ENCODE data around the gene ATP13A2. TPM values are rescaled to one million over a fixed set of nuclear protein-coding genes. Genes with fewer than 3 reads are reported as not detected.

The ATP13A2 gene
- total RNA-seq, 2 experiments from 2014 or later, result 49.2 to 52.9 TPM

DNA sequence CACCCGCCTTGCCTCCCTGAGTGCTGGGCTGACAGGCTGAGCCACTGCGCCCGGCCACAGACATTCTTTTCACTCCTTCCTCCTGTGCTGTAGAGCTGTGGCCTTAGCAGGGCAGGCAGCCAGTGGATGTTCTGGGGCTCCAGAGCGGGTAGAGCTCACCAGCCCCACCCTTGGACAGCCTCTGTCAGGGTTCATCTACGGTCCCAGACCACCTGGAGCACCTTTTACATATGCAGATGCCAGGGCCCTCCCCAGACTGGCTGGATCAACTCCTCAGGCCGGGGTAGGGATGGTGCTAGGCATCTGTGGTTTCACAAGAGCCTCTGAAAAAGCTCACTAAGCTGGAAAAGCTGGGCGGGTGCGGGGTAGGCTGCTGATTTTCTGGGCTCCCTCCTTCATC lies 4.6 kb downstream of the ATP13A2 start:
- H3K27ac Mint-ChIP-seq, result no peak overlapping the region
- DNase-seq (no peak), ATAC-seq (no peak)
- no peak overlapping the region for H3K4me3 Mint-ChIP-seq
- H3K4me1 Mint-ChIP-seq, result peaks cover 21% of the 10 kb centered on the region
- H3K36me3 Mint-ChIP-seq, result peaks cover 2% of the 10 kb centered on the region
- no peaks in the 10 kb centered on the region for H3K9me3 Mint-ChIP-seq (ENCODE audit: low read depth)
- CTCF ChIA-PET, result interaction anchor here (0.8 to 1.0 kb wide), 3 partner anchors 12 to 39 kb away, joined by 3 read pairs; no protein-coding TSS in a partner anchor
- H3K27me3 Mint-ChIP-seq, result no peaks in the 10 kb centered on the region

- peaks cover 10% of the 10 kb centered on the region for H3K4me1 Mint-ChIP-seq
- peaks cover 2% of the 10 kb centered on the region for H3K36me3 Mint-ChIP-seq
- CTCF ChIA-PET, result no interaction called here
- DNase-seq (no peak), ATAC-seq (no peak)
- no peaks in the 10 kb centered on the region for H3K9me3 Mint-ChIP-seq (ENCODE audit: low read depth)
- H3K4me3 Mint-ChIP-seq, result no peak overlapping the region
- H3K27ac Mint-ChIP-seq, result no peak overlapping the region
- no peaks in the 10 kb centered on the region for H3K27me3 Mint-ChIP-seq
Observed at GRCh38 chr1:17005365-17005740, 6.4 kb downstream of the ATP13A2 start.

- CTCF ChIA-PET, result no interaction called here
- ATAC-seq, result no peak
- Mint-ChIP-seq H3K27ac (no peak overlapping the region), H3K9me3 (ENCODE audit: low read depth) (no peaks in the 10 kb centered on the region), H3K27me3 (no peaks in the 10 kb centered on the region), H3K36me3 (peaks cover 3% of the 10 kb centered on the region), H3K4me1 (peaks cover 5% of the 10 kb centered on the region), H3K4me3 (no peak overlapping the region)
- no peak for DNase-seq
Observed at GRCh38 chr1:17004466-17005364, 7.0 kb downstream of the ATP13A2 start.

DNA sequence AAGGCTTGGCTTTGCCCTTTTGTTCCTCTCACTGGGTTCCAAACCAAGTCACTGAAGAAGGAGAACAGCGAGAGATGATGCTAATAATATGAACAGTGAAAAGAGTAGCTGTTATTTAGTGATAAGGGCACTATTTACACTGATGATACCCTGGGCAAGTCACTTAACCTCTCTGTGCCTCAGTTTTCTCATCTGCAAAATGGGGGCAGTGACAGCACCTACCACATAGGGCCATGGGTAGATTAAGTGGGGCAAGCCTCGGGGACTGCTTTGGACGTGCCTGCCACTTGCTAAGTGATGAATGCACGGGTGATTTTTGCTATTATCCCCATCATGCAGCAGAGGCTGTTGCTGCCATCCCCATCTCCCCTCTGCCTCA lies 9.2 kb downstream of the ATP13A2 start:
- Mint-ChIP-seq H3K9me3 (ENCODE audit: low read depth) (no peaks in the 10 kb centered on the region), H3K27me3 (no peaks in the 10 kb centered on the region), H3K4me3 (no peak overlapping the region), H3K27ac (no peak overlapping the region), H3K4me1 (no peaks in the 10 kb centered on the region), H3K36me3 (peaks cover 5% of the 10 kb centered on the region)
- CTCF ChIA-PET, result interaction anchor here (4.0 kb wide), 1 partner anchor 42 kb away, joined by 20 read pairs; no protein-coding TSS in a partner anchor
- ATAC-seq (no peak), DNase-seq (no peak)

DNA sequence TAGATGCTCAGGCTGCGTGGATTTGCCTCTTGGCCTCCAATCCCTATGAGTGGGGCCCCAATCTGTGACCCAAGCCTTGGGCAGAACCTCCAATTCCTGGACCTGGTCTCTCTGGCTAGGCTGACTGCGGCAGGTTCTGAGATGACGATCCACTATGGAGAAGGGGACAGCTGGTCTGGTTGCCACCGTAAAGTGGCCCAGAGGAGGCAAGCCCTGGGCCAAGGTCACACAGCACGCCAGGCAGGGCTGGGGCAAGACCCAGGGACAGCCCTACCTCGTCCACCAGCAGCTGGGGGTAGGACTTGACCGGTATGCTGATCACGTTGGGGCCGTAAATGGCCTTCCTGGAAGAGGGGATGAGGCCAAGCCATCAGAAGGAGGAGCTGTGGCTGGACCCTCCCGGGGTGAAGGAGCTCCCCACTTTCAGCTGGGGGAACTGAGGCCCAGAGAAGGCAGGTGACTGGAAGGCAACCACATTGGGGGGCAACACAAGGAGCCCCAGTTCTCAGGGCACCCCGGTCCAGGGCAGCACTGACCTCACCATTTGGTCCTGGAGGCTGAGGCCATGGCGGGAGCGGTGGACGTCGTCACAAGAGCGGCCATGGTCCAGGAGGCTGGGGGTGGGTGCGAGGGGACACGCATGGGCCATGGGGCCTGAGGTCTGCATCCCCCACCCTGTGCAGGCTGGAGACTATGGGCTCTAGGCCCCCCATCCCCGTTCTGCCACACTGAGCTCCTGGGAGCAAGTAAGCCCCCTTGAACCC lies 9.8 kb downstream of the ATP13A2 start:
- CTCF ChIA-PET, result interaction anchor here (0.6 to 4.0 kb wide), 3 partner anchors 12 to 1301 kb away, joined by 3 to 20 read pairs (median 4); no protein-coding TSS in a partner anchor
- Mint-ChIP-seq H3K27me3 (no peaks in the 10 kb centered on the region), H3K36me3 (peaks cover 5% of the 10 kb centered on the region), H3K4me3 (no peak overlapping the region), H3K9me3 (ENCODE audit: low read depth) (no peaks in the 10 kb centered on the region), H3K27ac (no peak overlapping the region), H3K4me1 (no peaks in the 10 kb centered on the region)
- DNase-seq (no peak), ATAC-seq (no peak)

- no peak for ATAC-seq
- no peak for DNase-seq
- no peak overlapping the region for H3K4me3 Mint-ChIP-seq
- H3K9me3 Mint-ChIP-seq (ENCODE audit: low read depth), result no peaks in the 10 kb centered on the region
- CTCF ChIA-PET, result interaction anchor here (1.7 to 4.0 kb wide), 2 partner anchors 10 to 39 kb away, joined by 4 to 20 read pairs; no protein-coding TSS in a partner anchor
- H3K36me3 Mint-ChIP-seq, result peaks cover 5% of the 10 kb centered on the region
- H3K27me3 Mint-ChIP-seq, result no peaks in the 10 kb centered on the region
- no peak overlapping the region for H3K27ac Mint-ChIP-seq
- no peaks in the 10 kb centered on the region for H3K4me1 Mint-ChIP-seq
Observed at GRCh38 chr1:16999863-17000262, 11.9 kb downstream of the ATP13A2 start.

- Mint-ChIP-seq H3K4me1 (no peaks in the 10 kb centered on the region), H3K36me3 (peaks cover 3% of the 10 kb centered on the region), H3K4me3 (no peak overlapping the region)
Observed at GRCh38 chr1:16998589-16998988, 13.1 kb downstream of the ATP13A2 start.

GRCh38 chr1:16996845-16997244 lies 14.9 kb downstream of the ATP13A2 start:
- CTCF ChIA-PET, result no interaction called here
- H3K36me3 Mint-ChIP-seq, result peaks cover 3% of the 10 kb centered on the region
- H3K9me3 Mint-ChIP-seq (ENCODE audit: low read depth), result no peaks in the 10 kb centered on the region
- no peaks in the 10 kb centered on the region for H3K27me3 Mint-ChIP-seq
- no peak overlapping the region for H3K4me3 Mint-ChIP-seq
- DNase-seq (no peak), ATAC-seq (no peak)
- H3K27ac Mint-ChIP-seq, result no peak overlapping the region
- no peaks in the 10 kb centered on the region for H3K4me1 Mint-ChIP-seq

More at GRCh38 chr1:16998589-16998988, 13.1 kb downstream of the ATP13A2 start:
- ATAC-seq (no peak), DNase-seq (no peak)
- Mint-ChIP-seq H3K9me3 (ENCODE audit: low read depth) (no peaks in the 10 kb centered on the region), H3K27me3 (no peaks in the 10 kb centered on the region), H3K27ac (no peak overlapping the region)
- CTCF ChIA-PET, result interaction anchor here (4.0 kb wide), 1 partner anchor 38 kb away, joined by 20 read pairs; no protein-coding TSS in a partner anchor

GRCh38 chr1:16993521-16994038 lies 18.1 kb downstream of the ATP13A2 start:
- Mint-ChIP-seq H3K36me3 (no peaks in the 10 kb centered on the region), H3K27me3 (no peaks in the 10 kb centered on the region), H3K27ac (no peak overlapping the region), H3K9me3 (ENCODE audit: low read depth) (no peaks in the 10 kb centered on the region), H3K4me1 (no peaks in the 10 kb centered on the region), H3K4me3 (no peak overlapping the region)
- DNase-seq (no peak), ATAC-seq (no peak)
- CTCF ChIA-PET, result no interaction called here

DNA sequence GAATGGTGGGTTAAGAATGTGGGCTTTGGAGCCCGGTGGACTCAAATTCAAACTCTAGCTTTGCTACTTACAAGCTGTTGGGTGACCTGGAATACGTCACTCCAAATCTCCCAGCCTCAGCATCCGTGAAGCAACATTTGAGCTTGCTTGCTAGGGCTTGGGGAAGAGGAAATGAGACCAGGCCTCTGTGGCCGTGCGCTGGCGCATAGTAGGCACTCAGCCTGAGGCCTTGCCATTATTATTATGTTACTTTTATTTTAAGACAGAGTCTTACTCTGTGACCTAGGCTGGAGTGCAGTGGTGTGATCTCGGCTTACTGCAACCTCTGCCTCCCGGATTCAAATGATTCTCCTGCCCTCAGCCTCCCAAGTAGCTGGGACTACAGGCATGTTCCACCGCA lies 19.1 kb downstream of the ATP13A2 start:
- Mint-ChIP-seq H3K36me3 (no peaks in the 10 kb centered on the region), H3K4me1 (no peaks in the 10 kb centered on the region), H3K27me3 (no peaks in the 10 kb centered on the region), H3K4me3 (no peak overlapping the region), H3K9me3 (ENCODE audit: low read depth) (no peaks in the 10 kb centered on the region), H3K27ac (no peak overlapping the region)
- ATAC-seq (no peak), DNase-seq (no peak)
- CTCF ChIA-PET, result no interaction called here

DNA sequence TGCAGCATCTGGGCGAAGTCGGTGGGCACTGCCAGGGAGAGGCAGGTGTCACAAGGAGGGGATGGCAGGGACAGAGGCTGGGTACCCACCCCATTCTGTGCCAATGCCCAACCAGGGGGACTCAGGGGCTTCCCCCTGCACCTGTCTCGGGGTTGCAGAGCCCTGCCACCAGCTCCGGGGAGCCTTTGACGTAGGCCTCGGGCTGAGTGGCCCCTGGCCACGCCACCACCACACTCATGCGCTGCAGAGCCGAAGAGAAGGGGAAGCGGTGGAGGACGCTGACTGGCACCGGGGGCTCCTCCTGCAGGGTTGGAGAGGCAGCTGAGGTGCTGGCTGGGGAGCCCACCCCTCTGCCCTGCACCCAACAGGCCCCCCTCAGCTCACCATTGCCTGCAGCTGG lies 19.6 kb downstream of the ATP13A2 start:
- no peaks in the 10 kb centered on the region for H3K36me3 Mint-ChIP-seq
- no peak for ATAC-seq
- H3K27me3 Mint-ChIP-seq, result no peaks in the 10 kb centered on the region
- no peaks in the 10 kb centered on the region for H3K4me1 Mint-ChIP-seq
- no peaks in the 10 kb centered on the region for H3K9me3 Mint-ChIP-seq (ENCODE audit: low read depth)
- CTCF ChIA-PET, result no interaction called here
- DNase-seq, result no peak
- H3K27ac Mint-ChIP-seq, result no peak overlapping the region
- H3K4me3 Mint-ChIP-seq, result no peak overlapping the region

- no peaks in the 10 kb centered on the region for H3K9me3 Mint-ChIP-seq (ENCODE audit: low read depth)
Observed at GRCh38 chr1:16991571-16991970, 20.2 kb downstream of the ATP13A2 start.

DNA sequence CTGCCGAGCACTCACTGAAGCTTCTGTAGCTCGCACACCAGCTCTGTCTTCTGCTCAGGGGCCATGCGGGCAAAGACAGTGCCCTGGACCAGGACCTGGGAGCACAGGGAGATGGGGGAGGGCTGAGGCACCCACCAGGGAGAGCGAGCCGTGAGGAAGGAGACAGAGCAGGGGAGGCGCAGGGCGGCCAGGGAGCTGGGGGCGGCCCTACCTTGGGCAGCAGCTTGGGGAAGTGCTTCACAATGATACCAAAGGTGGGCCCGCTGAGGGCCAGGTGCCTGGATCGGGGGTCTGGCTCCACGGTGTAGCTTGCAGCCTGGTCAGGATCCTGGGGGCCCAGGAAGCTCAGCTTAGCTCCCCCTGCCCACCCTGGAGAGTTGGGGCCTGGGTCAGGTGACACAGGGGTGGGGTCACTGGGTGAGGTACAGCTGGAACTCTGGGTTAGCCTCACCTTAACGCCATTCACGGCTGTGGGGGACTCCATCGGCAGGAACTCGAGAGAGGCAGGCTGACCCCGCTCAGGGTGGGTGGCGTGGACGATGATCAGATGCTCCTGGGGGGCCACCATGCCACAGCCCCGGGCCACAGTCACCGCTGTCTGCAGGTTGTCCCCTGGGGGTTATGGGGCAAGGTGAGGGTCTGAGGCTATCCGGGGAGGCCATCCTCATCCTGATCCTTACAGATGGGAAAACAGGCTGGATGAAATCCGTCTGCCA lies 21.9 kb downstream of the ATP13A2 start:
- Mint-ChIP-seq H3K36me3 (no peaks in the 10 kb centered on the region), H3K4me3 (no peak overlapping the region), H3K9me3 (ENCODE audit: low read depth) (no peaks in the 10 kb centered on the region), H3K4me1 (no peaks in the 10 kb centered on the region), H3K27ac (no peak overlapping the region), H3K27me3 (no peaks in the 10 kb centered on the region)
- no peak for ATAC-seq
- DNase-seq, result no peak
- CTCF ChIA-PET, result interaction anchor here (1.0 to 1.5 kb wide), 2 partner anchors 11 to 16 kb away, joined by 3 to 4 read pairs; no protein-coding TSS in a partner anchor

More at GRCh38 chr1:16991571-16991970, 20.2 kb downstream of the ATP13A2 start:
- no peak for ATAC-seq
- Mint-ChIP-seq H3K27ac (no peak overlapping the region), H3K27me3 (no peaks in the 10 kb centered on the region), H3K36me3 (no peaks in the 10 kb centered on the region), H3K4me3 (no peak overlapping the region), H3K4me1 (no peaks in the 10 kb centered on the region)
- no peak for DNase-seq
- CTCF ChIA-PET, result no interaction called here
